GM12878 (cell line): Measurements from ENCODE around the gene NKTR.

Experiments
- EED ChIP-seq: sonication (generic); IDR thresholded peaks from 2 replicates; pipeline ENCODE4 v1.6.1; 2016; ENCODE audit warnings: antibody characterized with exemption, low read depth
- POLR2A ChIP-seq: IDR thresholded peaks from 2 replicates; pipeline ENCODE4 v1.6.1; 2011; ENCODE audit warnings: low read depth, mild to moderate bottlenecking, low read length
- RAD21 ChIP-seq: IDR thresholded peaks from 2 replicates; pipeline ENCODE4 v1.6.1; 2011; ENCODE audit warnings: mild to moderate bottlenecking, low read depth, low read length, moderate library complexity; ENCODE audit not compliant: insufficient read depth
- TF ChIP-seq, protein P1 (sequence below), 3 experiments: IDR thresholded peaks in 2 of 3; conservative IDR thresholded peaks in 1 of 3; 2 replicates each; pipeline ENCODE4 v1.5.1; 2011; ENCODE audit warnings: low read depth in 3 of 3, low read length in 3 of 3, mild to moderate bottlenecking in 3 of 3, control low read depth in 2 of 3, moderate library complexity in 2 of 3, inconsistent platforms in 1 of 3, mixed read lengths in 1 of 3; ENCODE audit not compliant: control insufficient read depth in 2 of 3, insufficient read depth in 1 of 3; ENCODE audit errors: extremely low read depth in 1 of 3

DNA sequence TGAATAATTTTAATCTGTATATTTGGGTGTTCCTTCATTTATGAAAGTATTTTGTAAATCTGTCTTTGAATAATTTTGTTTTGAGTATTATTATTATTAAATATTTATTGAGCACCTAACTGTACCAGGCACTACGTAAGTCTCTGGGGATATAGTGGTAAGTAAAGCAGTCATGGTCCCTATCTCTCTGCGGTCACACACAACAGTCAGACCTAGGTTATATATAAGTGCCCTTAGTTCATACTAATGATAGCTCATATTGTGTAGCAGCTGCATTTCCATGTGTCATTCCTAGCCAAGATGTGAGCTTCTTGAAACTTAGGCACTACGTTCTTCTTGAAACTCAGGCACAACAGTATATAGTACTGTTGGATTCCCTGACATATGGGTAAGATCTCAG, 12.4 kb downstream of the NKTR start:
- TF ChIP-seq EED: no peak
- no peak for TF ChIP-seq POLR2A
- TF ChIP-seq, protein P1, sequence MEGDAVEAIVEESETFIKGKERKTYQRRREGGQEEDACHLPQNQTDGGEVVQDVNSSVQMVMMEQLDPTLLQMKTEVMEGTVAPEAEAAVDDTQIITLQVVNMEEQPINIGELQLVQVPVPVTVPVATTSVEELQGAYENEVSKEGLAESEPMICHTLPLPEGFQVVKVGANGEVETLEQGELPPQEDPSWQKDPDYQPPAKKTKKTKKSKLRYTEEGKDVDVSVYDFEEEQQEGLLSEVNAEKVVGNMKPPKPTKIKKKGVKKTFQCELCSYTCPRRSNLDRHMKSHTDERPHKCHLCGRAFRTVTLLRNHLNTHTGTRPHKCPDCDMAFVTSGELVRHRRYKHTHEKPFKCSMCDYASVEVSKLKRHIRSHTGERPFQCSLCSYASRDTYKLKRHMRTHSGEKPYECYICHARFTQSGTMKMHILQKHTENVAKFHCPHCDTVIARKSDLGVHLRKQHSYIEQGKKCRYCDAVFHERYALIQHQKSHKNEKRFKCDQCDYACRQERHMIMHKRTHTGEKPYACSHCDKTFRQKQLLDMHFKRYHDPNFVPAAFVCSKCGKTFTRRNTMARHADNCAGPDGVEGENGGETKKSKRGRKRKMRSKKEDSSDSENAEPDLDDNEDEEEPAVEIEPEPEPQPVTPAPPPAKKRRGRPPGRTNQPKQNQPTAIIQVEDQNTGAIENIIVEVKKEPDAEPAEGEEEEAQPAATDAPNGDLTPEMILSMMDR (IDR thresholded peaks at IDR 0.05 in 2 of 3, conservative IDR thresholded peaks at IDR 0.05 in 1 of 3; ENCODE audit: control insufficient read depth in 2 of 3, extremely low read depth in 1 of 3, insufficient read depth in 1 of 3, low read depth in 3 of 3, low read length in 3 of 3): no peak
- no peak for TF ChIP-seq RAD21
